PC-9 (cell line): ENCODE measurements around the gene B3GNT2. TPM values are rescaled to one million over a fixed set of nuclear protein-coding genes. Genes with fewer than 3 reads are reported as not detected.

Experiments
- BruUV-seq: library from RNA; stranded (reverse); fragments of 400-500 nt; replicated peaks from 2 replicates; lab custom pipeline; 2021; lab: Mats Ljungman, UMichigan
- CTCF ChIA-PET: fragments of 300-600 bp; sonication (Branson Sonifier 250); formaldehyde crosslinking; loops from one replicate; lab custom pipeline; 2022; ENCODE audit warnings: antibody characterized with exemption; lab: Charles Lee
- POLR2A ChIA-PET: fragments of 300-600 bp; sonication (Branson Sonifier 250); formaldehyde crosslinking; loops from one replicate; lab custom pipeline; 2022; ENCODE audit warnings: antibody characterized with exemption; ENCODE audit not compliant: unreplicated experiment; lab: Charles Lee
- DNase-seq, 2 experiments: peaks; one replicate each; pipeline versions ENCODE4 v3.0.0 to v3.0.0-alpha.2; 2015 to 2022; ENCODE audit warnings: mixed read lengths in 1 of 2
- H2AFZ ChIP-seq: fragments of 200-600 bp; sonication (generic); 2 replicates; pipeline ENCODE4 v1.8.1; 2017; ENCODE audit warnings: antibody characterized with exemption
- H3F3A ChIP-seq: fragments of 200-600 bp; sonication (generic); 2 replicates; pipeline ENCODE4 v1.8.1; 2017; ENCODE audit warnings: antibody characterized with exemption, mild to moderate bottlenecking, low read depth; ENCODE audit not compliant: insufficient read depth
- H3K27ac ChIP-seq: fragments of 200-600 bp; sonication (generic); 2 replicates; pipeline ENCODE4 v1.6.1; 2016; ENCODE audit warnings: mixed run types
- H3K27me3 ChIP-seq: fragments of 200-600 bp; sonication (generic); 2 replicates; pipeline ENCODE4 v1.6.1; 2016; ENCODE audit warnings: low read depth, mixed run types; ENCODE audit not compliant: insufficient read depth
- H3K36me3 ChIP-seq: fragments of 200-600 bp; sonication (generic); 2 replicates; pipeline ENCODE4 v1.6.1; 2016; ENCODE audit warnings: low read depth, mixed run types
- H3K4me1 ChIP-seq: fragments of 200-600 bp; sonication (generic); replicated peaks from 2 replicates; pipeline ENCODE4 v1.6.1; 2016; ENCODE audit warnings: mixed run types; ENCODE audit not compliant: insufficient read depth
- H3K4me2 ChIP-seq: fragments of 200-600 bp; sonication (generic); 2 replicates; pipeline ENCODE4 v1.6.1; 2017; ENCODE audit warnings: mixed run types
- H3K4me3 ChIP-seq: fragments of 200-600 bp; sonication (generic); 2 replicates; pipeline ENCODE4 v1.6.1; 2016; ENCODE audit warnings: mixed run types
- H3K79me2 ChIP-seq: fragments of 200-600 bp; sonication (generic); 2 replicates; pipeline ENCODE4 v1.6.1; 2017; ENCODE audit warnings: low read depth, mixed run types
- H3K9me2 ChIP-seq: fragments of 200-600 bp; sonication (generic); 2 replicates; pipeline ENCODE4 v1.8.1; 2017; ENCODE audit warnings: mild to moderate bottlenecking; ENCODE audit not compliant: insufficient read depth
- H3K9me3 ChIP-seq: fragments of 200-600 bp; sonication (generic); 2 replicates; pipeline ENCODE4 v1.8.1; 2016; ENCODE audit warnings: low read depth; ENCODE audit not compliant: insufficient read depth
- H4K20me1 ChIP-seq: fragments of 200-600 bp; sonication (generic); 2 replicates; pipeline ENCODE4 v1.8.1; 2017; ENCODE audit not compliant: insufficient read depth
- EZH2 ChIP-seq: fragments of 200-600 bp; sonication (generic); IDR thresholded peaks from 2 replicates; pipeline ENCODE4 v1.8.0; 2017; ENCODE audit warnings: antibody characterized with exemption, low read depth
- intact Hi-C: fragments of 100-400 bp; cut with micrococcal nuclease; formaldehyde crosslinking; loops from one replicate; pipeline ENCODE4 v1.10.0; 2022; ENCODE audit not compliant: unreplicated experiment
- total RNA-seq: library from RNA; stranded (reverse); gene quantifications from 2 replicates; pipeline ENCODE4 v1.2.3, GENCODE V29; 2021
- TF ChIP-seq, protein P1 (sequence below): fragments of 200-600 bp; sonication (generic); conservative IDR thresholded peaks from 2 replicates; pipeline ENCODE4 v1.6.1; 2017; ENCODE audit warnings: mixed run types, antibody characterized with exemption, mild to moderate bottlenecking, moderate library complexity

B3GNT2 gene
- total RNA-seq, 1 experiment from 2014 or later = 30.8 TPM

DNA sequence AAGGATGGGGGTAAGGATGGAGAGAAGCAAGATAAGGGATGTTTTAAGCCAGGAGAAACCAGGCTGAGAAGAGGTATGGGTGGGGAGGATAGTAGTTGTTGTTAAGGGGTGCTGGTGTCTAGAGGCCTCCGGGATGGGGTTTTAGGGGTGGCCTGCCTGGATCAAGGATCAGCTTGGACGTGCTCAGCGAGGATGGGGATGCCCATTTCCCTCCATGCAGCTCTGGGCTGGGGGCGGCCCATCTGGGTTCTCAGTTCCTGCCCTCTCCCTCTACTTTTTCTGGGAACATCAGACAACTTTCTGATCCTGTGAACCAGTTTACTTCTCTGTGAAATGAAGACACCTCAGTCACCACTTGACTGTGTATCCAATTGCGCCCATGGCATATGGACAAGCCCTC lies 10.1 kb downstream of the B3GNT2 start:
- no TSS peak for BruUV-seq
- ChIA-PET POLR2A (no interaction called here), CTCF (no interaction called here)
- H3K9me2 ChIP-seq = no peaks in the 10 kb centered on the region
- H3K4me3 ChIP-seq = no peak overlapping the region
- no peak for DNase-seq
- no peaks in the 10 kb centered on the region for H3K9me3 ChIP-seq
- H3K27ac ChIP-seq = no peak overlapping the region
- peaks cover 100% of the 10 kb centered on the region for H3K79me2 ChIP-seq
- H3K4me2 ChIP-seq = no peak overlapping the region
- H3F3A ChIP-seq = no peaks in the 10 kb centered on the region; the same call in 1 of the 2 replicates
- H4K20me1 ChIP-seq = peaks cover 90% of the 10 kb centered on the region
- intact Hi-C loops = no loop called here
- no peak overlapping the region for H2AFZ ChIP-seq
- no peak for TF ChIP-seq EZH2
- TF ChIP-seq, protein P1, sequence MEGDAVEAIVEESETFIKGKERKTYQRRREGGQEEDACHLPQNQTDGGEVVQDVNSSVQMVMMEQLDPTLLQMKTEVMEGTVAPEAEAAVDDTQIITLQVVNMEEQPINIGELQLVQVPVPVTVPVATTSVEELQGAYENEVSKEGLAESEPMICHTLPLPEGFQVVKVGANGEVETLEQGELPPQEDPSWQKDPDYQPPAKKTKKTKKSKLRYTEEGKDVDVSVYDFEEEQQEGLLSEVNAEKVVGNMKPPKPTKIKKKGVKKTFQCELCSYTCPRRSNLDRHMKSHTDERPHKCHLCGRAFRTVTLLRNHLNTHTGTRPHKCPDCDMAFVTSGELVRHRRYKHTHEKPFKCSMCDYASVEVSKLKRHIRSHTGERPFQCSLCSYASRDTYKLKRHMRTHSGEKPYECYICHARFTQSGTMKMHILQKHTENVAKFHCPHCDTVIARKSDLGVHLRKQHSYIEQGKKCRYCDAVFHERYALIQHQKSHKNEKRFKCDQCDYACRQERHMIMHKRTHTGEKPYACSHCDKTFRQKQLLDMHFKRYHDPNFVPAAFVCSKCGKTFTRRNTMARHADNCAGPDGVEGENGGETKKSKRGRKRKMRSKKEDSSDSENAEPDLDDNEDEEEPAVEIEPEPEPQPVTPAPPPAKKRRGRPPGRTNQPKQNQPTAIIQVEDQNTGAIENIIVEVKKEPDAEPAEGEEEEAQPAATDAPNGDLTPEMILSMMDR = no peak
- H3K27me3 ChIP-seq = no peaks in the 10 kb centered on the region
- H3K36me3 ChIP-seq = no peaks in the 10 kb centered on the region
- H3K4me1 ChIP-seq = 0 out of 2 replicates have a peak, but pooled peaks cover 1% of the 10 kb centered on the region

DNA sequence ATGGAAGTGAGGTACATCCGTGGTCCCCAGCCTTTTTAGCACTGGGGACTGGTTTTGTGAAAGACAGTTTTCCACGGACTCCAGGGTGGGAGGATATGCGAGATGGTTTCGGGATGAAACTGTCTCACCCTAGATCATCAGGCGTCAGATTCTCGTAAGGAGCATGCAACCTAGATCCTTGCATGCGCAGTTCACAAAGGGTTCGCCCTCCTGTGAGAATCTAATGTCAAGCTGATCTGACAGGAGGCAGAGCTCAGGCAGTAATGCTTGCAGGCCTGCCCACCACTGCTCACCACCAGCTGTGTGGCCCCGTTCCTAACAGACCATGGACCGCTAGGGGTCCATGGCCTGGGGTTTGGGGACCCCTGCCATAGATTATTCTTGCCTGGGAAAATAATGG lies 11.6 kb downstream of the B3GNT2 start:
- Histone ChIP-seq H3K9me3 (no peaks in the 10 kb centered on the region), H4K20me1 (peaks cover 90% of the 10 kb centered on the region), H2AFZ (no peak overlapping the region), H3K9me2 (no peaks in the 10 kb centered on the region), H3K27ac (no peak overlapping the region), H3K27me3 (no peaks in the 10 kb centered on the region), H3K4me2 (no peak overlapping the region), H3F3A (no peaks in the 10 kb centered on the region; the same call in 1 of the 2 replicates), H3K4me3 (no peak overlapping the region), H3K79me2 (peaks cover 100% of the 10 kb centered on the region), H3K36me3 (0 out of 2 replicates have a peak, but pooled peaks cover 3% of the 10 kb centered on the region), H3K4me1 (no peaks in the 10 kb centered on the region)
- POLR2A ChIA-PET = no interaction called here
- TF ChIP-seq, protein P1 = no peak
- TF ChIP-seq EZH2 = no peak
- no TSS peak for BruUV-seq
- CTCF ChIA-PET = no interaction called here
- no peak for DNase-seq
- intact Hi-C loops = no loop called here

DNA sequence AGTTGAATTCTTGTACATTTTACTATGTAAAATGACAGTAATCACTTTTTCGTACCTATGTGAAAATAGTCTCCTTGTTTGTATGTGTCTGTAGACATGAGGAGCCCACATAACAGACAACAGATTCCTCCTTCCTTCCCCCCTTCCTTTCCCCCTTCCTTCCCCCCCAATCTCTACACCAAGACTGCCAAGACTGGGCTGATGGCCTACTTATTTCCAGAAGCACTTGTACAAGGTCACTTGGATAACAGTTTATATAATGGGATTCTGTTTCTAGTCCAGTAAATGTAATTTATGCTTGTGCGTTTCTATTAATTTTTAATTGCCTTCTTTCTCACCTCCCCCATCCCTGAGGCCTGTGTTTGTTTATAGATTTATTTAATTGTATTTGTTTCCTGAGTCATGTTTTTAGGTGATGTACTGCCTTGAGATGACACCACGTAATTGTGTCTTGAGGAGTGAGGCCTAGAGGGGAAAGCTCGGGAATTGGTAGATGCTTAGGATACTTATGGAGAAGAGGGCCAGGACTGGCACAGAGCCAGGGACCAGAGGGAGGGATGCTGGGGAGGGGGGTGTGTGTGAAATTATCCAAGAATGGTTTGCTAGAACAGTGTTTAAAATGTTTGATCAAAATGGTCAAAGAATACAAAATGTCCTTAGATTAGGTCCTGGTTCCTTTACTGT lies 12.3 kb downstream of the B3GNT2 start:
- no peaks in the 10 kb centered on the region; the same call in 1 of the 2 replicates for H3F3A ChIP-seq
- H3K4me1 ChIP-seq = no peaks in the 10 kb centered on the region
- DNase-seq = no peak
- H3K4me2 ChIP-seq = no peak overlapping the region
- H3K4me3 ChIP-seq = no peak overlapping the region
- CTCF ChIA-PET = no interaction called here
- H3K9me3 ChIP-seq = no peaks in the 10 kb centered on the region
- no TSS peak for BruUV-seq
- H3K27ac ChIP-seq = no peak overlapping the region
- intact Hi-C loops = no loop called here
- no peak overlapping the region for H2AFZ ChIP-seq
- H3K36me3 ChIP-seq = 0 out of 2 replicates have a peak, but pooled peaks cover 3% of the 10 kb centered on the region
- POLR2A ChIA-PET = interaction anchor here (0.6 kb wide), 1 partner anchor 200 kb away, joined by 31 read pairs; no protein-coding TSS in a partner anchor
- no peaks in the 10 kb centered on the region for H3K9me2 ChIP-seq
- TF ChIP-seq EZH2 = no peak
- TF ChIP-seq, protein P1 = no peak
- H3K79me2 ChIP-seq = peaks cover 100% of the 10 kb centered on the region
- H3K27me3 ChIP-seq = no peaks in the 10 kb centered on the region
- H4K20me1 ChIP-seq = peaks cover 89% of the 10 kb centered on the region
